Measurements from ENCODE around the gene STK26. TPM values are rescaled to one million over a fixed set of nuclear protein-coding genes. Genes with fewer than 3 reads are reported as not detected.

Gene STK26
- total and polyA plus RNA-seq, 2 of the 4 experiments (the other 2 are of a cell fraction), result 0.17 to 0.18 TPM

- POLR2A ChIA-PET (ENCODE audit: unreplicated experiment), result no interaction called here
- Histone ChIP-seq H2AK5ac (ENCODE audit: low read depth, low read length) (no peak overlapping the region), H3K56ac (ENCODE audit: extremely low read depth, insufficient read depth, low read length) (no peak overlapping the region), H3K23ac (ENCODE audit: low read depth, low read length) (no peak overlapping the region), H3K36me3 (ENCODE audit: control insufficient read depth, insufficient read depth, low read length) (no peaks in the 10 kb centered on the region), H2BK120ac (ENCODE audit: low read depth, low read length) (no peak overlapping the region), H4K5ac (ENCODE audit: low read depth, low read length) (no peak overlapping the region), H2BK20ac (ENCODE audit: low read depth, low read length) (no peak overlapping the region), H3K4ac (ENCODE audit: low read depth, low read length) (no peak overlapping the region), H2AFZ (replicated peaks; ENCODE audit: low read length, poor library complexity) (no peak overlapping the region), H3K9me3 (ENCODE audit: control insufficient read depth, insufficient read depth, low read length) (no peaks in the 10 kb centered on the region; the same call in 1 of the 2 replicates), H2BK5ac (ENCODE audit: low read depth, low read length, poor library complexity, severe bottlenecking) (no peak overlapping the region), H3K18ac (ENCODE audit: low read depth, low read length) (no peak overlapping the region), H2AK9ac (replicated peaks; ENCODE audit: low read depth, low read length, poor library complexity) (no peak overlapping the region), H3K27me3 (ENCODE audit: control insufficient read depth, insufficient read depth, low read length) (peaks cover 4% of the 10 kb centered on the region; the same call in 1 of the 2 replicates), H4K91ac (ENCODE audit: insufficient read depth, low read depth, low read length) (no peak overlapping the region), H3K79me1 (ENCODE audit: low read depth in 1 of 2, low read length in 2 of 2) (no peaks in the 10 kb centered on the region), H3K9ac (ENCODE audit: low read depth, low read length) (no peak overlapping the region), H4K8ac (ENCODE audit: low read depth in 2 of 2, low read length in 2 of 2) (no peak overlapping the region), H4K20me1 (ENCODE audit: insufficient read depth, low read length) (no peaks in the 10 kb centered on the region), H3K4me3 (ENCODE audit: insufficient read depth, low read depth, low read length) (no peak overlapping the region), H3K9me1 (ENCODE audit: insufficient read depth, low read length) (no peaks in the 10 kb centered on the region), H3K4me1 (ENCODE audit: control insufficient read depth, insufficient read depth, low read length) (no peaks in the 10 kb centered on the region), H2BK15ac (ENCODE audit: low read depth, low read length) (no peak overlapping the region), H3K4me2 (ENCODE audit: low read depth, low read length) (no peak overlapping the region), H3K14ac (replicated peaks; ENCODE audit: low read depth, low read length) (no peak overlapping the region), H3K27ac (ENCODE audit: insufficient read depth, low read length) (no peak overlapping the region)
- WGBS, 2 experiments (ENCODE audit: extremely low coverage in 2 of 2, insufficient read length in 1 of 2), result no CpG with 5 or more reads among the region's 3 CpGs
- dilution Hi-C loops (cut with HindIII; ENCODE audit: low sequenced_read_pairs, unreplicated experiment) (no loop called here), in situ Hi-C loops (cut with MboI; ENCODE audit: low sequenced_read_pairs) (no loop called here), intact Hi-C loops (cut with micrococcal nuclease) (no loop called here)
- CTCF ChIA-PET, result no interaction called here
- ATAC-seq (ENCODE audit: low read depth) (no peak), DNase-seq (no peak)
- TF ChIP-seq CHD1 (IDR thresholded peaks at IDR 0.05; ENCODE audit: low read depth, low read length) (no peak), CTCF (conservative IDR thresholded peaks at IDR 0.05; ENCODE audit: low read depth, low read length) (no peak), NFE2L2 (IDR thresholded peaks at IDR 0.05; ENCODE audit: low read depth, low read length) (no peak), RAD21 (IDR thresholded peaks at IDR 0.05; ENCODE audit: low read length) (no peak), BHLHE40 (IDR thresholded peaks at IDR 0.05; ENCODE audit: low read depth, low read length) (no peak), RFX5 (IDR thresholded peaks at IDR 0.05; ENCODE audit: low read depth, low read length) (no peak), FOS (IDR thresholded peaks at IDR 0.05; ENCODE audit: low read depth, low read length) (no peak), POLR2A (IDR thresholded peaks at IDR 0.05; ENCODE audit: low read depth, low read length) (no peak), MAFK (IDR thresholded peaks at IDR 0.05; ENCODE audit: low read depth, low read length) (no peak), MXI1 (IDR thresholded peaks at IDR 0.05; ENCODE audit: borderline replicate concordance, low read depth, low read length) (no peak), RCOR1 (IDR thresholded peaks at IDR 0.05; ENCODE audit: insufficient replicate concordance, low read length) (no peak)
- no TSS peak for BruUV-seq (replicated peaks)
Measured at GRCh38 chrX:131977619-131978018, 45.5 kb upstream of the STK26 start.
